ENCODE measurements around the gene SERPIND1.

The SERPIND1 gene

GRCh38 chr22:20803696-20804324 is 29.9 kb downstream of the SERPIND1 start:
- peak; percentile 76 for ATAC-seq

GRCh38 chr22:20804650-20805049 is 30.7 kb downstream of the SERPIND1 start:
- TF ChIP-seq ZFP30 (CRISPR knock-in tag; IDR thresholded peaks at IDR 0.05) (no peak), ZNF8 (CRISPR knock-in tag; IDR thresholded peaks at IDR 0.05) (no peak), RARB (CRISPR knock-in tag; IDR thresholded peaks at IDR 0.05) (no peak), BACH2 (CRISPR knock-in tag; IDR thresholded peaks at IDR 0.05; ENCODE audit: borderline replicate concordance) (no peak), TCF4 (CRISPR knock-in tag; IDR thresholded peaks at IDR 0.05; ENCODE audit: borderline replicate concordance) (no peak), ZNF565 (CRISPR knock-in tag; conservative IDR thresholded peaks at IDR 0.05; ENCODE audit: low read depth) (no peak), ZC3H10 (CRISPR knock-in tag; IDR thresholded peaks at IDR 0.05) (no peak), CREB5 (CRISPR knock-in tag; IDR thresholded peaks at IDR 0.05; ENCODE audit: low read depth) (no peak), ISL1 (CRISPR knock-in tag; IDR thresholded peaks at IDR 0.05) (no peak), ZFP3 (CRISPR knock-in tag; IDR thresholded peaks at IDR 0.05) (no peak)
- no peak for ATAC-seq

More at GRCh38 chr22:20803696-20804324, 29.9 kb downstream of the SERPIND1 start:
- no peak for TF ChIP-seq ZFP30 (CRISPR knock-in tag; IDR thresholded peaks at IDR 0.05)

GRCh38 chr22:20805972-20806471 is 32.1 kb downstream of the SERPIND1 start:
- TF ChIP-seq GLIS3 (CRISPR knock-in tag; IDR thresholded peaks at IDR 0.05) (no peak), OSR1 (CRISPR knock-in tag; IDR thresholded peaks at IDR 0.05) (no peak), ZNF8 (CRISPR knock-in tag; IDR thresholded peaks at IDR 0.05) (no peak), TCF4 (CRISPR knock-in tag; IDR thresholded peaks at IDR 0.05; ENCODE audit: borderline replicate concordance) (no peak), ESRRG (CRISPR knock-in tag; IDR thresholded peaks at IDR 0.05) (no peak), BACH2 (CRISPR knock-in tag; IDR thresholded peaks at IDR 0.05; ENCODE audit: borderline replicate concordance) (no peak), PATZ1 (CRISPR knock-in tag; IDR thresholded peaks at IDR 0.05; ENCODE audit: borderline replicate concordance) (no peak), ARNTL (CRISPR knock-in tag; IDR thresholded peaks at IDR 0.05; ENCODE audit: borderline replicate concordance, low read depth) (no peak), ZNF70 (CRISPR knock-in tag; IDR thresholded peaks at IDR 0.05) (no peak), RARB (CRISPR knock-in tag; IDR thresholded peaks at IDR 0.05) (no peak), ZC3H10 (CRISPR knock-in tag; IDR thresholded peaks at IDR 0.05) (no peak), ZNF565 (CRISPR knock-in tag; conservative IDR thresholded peaks at IDR 0.05; ENCODE audit: low read depth) (no peak), TOX (CRISPR knock-in tag; IDR thresholded peaks at IDR 0.05; ENCODE audit: borderline replicate concordance) (no peak), ISL1 (CRISPR knock-in tag; IDR thresholded peaks at IDR 0.05) (no peak), CSDC2 (CRISPR knock-in tag; IDR thresholded peaks at IDR 0.05) (no peak), SNAI2 (CRISPR knock-in tag; IDR thresholded peaks at IDR 0.05) (no peak), ZFP3 (CRISPR knock-in tag; IDR thresholded peaks at IDR 0.05) (no peak), CSRNP3 (CRISPR knock-in tag; IDR thresholded peaks at IDR 0.05) (no peak)
- TF ChIP-seq, protein P1, sequence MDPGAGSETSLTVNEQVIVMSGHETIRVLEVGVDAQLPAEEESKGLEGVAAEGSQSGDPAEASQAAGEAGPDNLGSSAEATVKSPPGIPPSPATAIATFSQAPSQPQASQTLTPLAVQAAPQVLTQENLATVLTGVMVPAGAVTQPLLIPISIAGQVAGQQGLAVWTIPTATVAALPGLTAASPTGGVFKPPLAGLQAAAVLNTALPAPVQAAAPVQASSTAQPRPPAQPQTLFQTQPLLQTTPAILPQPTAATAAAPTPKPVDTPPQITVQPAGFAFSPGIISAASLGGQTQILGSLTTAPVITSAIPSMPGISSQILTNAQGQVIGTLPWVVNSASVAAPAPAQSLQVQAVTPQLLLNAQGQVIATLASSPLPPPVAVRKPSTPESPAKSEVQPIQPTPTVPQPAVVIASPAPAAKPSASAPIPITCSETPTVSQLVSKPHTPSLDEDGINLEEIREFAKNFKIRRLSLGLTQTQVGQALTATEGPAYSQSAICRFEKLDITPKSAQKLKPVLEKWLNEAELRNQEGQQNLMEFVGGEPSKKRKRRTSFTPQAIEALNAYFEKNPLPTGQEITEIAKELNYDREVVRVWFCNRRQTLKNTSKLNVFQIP (CRISPR knock-in tag; IDR thresholded peaks at IDR 0.05; ENCODE audit: borderline replicate concordance, low read depth), result no peak
- TF ChIP-seq, protein P2, sequence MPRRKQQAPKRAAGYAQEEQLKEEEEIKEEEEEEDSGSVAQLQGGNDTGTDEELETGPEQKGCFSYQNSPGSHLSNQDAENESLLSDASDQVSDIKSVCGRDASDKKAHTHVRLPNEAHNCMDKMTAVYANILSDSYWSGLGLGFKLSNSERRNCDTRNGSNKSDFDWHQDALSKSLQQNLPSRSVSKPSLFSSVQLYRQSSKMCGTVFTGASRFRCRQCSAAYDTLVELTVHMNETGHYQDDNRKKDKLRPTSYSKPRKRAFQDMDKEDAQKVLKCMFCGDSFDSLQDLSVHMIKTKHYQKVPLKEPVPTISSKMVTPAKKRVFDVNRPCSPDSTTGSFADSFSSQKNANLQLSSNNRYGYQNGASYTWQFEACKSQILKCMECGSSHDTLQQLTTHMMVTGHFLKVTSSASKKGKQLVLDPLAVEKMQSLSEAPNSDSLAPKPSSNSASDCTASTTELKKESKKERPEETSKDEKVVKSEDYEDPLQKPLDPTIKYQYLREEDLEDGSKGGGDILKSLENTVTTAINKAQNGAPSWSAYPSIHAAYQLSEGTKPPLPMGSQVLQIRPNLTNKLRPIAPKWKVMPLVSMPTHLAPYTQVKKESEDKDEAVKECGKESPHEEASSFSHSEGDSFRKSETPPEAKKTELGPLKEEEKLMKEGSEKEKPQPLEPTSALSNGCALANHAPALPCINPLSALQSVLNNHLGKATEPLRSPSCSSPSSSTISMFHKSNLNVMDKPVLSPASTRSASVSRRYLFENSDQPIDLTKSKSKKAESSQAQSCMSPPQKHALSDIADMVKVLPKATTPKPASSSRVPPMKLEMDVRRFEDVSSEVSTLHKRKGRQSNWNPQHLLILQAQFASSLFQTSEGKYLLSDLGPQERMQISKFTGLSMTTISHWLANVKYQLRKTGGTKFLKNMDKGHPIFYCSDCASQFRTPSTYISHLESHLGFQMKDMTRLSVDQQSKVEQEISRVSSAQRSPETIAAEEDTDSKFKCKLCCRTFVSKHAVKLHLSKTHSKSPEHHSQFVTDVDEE (CRISPR knock-in tag; IDR thresholded peaks at IDR 0.05), result no peak
- no peak for ATAC-seq
